Loucy (cell line): ENCODE results near the gene CCNH.

Experiments
- H2AFZ ChIP-seq: fragments of 200-600 bp; sonication (generic); 2 replicates; pipeline ENCODE4 v1.6.0; 2016; ENCODE audit warnings: antibody characterized with exemption, mild to moderate bottlenecking, low read length, moderate library complexity
- H3F3A ChIP-seq: fragments of 200-600 bp; 2 replicates; pipeline ENCODE4 v1.6.0; 2016; ENCODE audit warnings: antibody characterized with exemption, low read depth, mild to moderate bottlenecking
- H3K27me3 ChIP-seq: fragments of 200-600 bp; sonication (generic); 2 replicates; pipeline ENCODE4 v1.6.1; 2014; ENCODE audit warnings: low read length, mild to moderate bottlenecking; ENCODE audit not compliant: insufficient read depth, poor library complexity, severe bottlenecking
- H3K36me3 ChIP-seq: fragments of 200-600 bp; sonication (generic); 2 replicates; pipeline ENCODE4 v1.6.1; 2016; ENCODE audit warnings: low read length; ENCODE audit not compliant: insufficient read depth
- H3K4me1 ChIP-seq: fragments of 200-600 bp; sonication (generic); 2 replicates; pipeline ENCODE4 v1.5.1; 2014; ENCODE audit warnings: low read length, mild to moderate bottlenecking; ENCODE audit not compliant: insufficient read depth, poor library complexity, severe bottlenecking
- H3K4me2 ChIP-seq: fragments of 200-600 bp; sonication (generic); 2 replicates; pipeline ENCODE4 v1.6.0; 2014; ENCODE audit warnings: antibody characterized with exemption, low read length, low read depth, mild to moderate bottlenecking; ENCODE audit not compliant: poor library complexity, severe bottlenecking
- H3K4me3 ChIP-seq: fragments of 200-600 bp; sonication (generic); 2 replicates; pipeline ENCODE4 v1.5.1; 2014; ENCODE audit warnings: low read length, mild to moderate bottlenecking, mixed read lengths; ENCODE audit not compliant: poor library complexity, severe bottlenecking
- H3K79me2 ChIP-seq: fragments of 200-600 bp; sonication (generic); 2 replicates; pipeline ENCODE4 v1.6.1; 2014; ENCODE audit warnings: low read length; ENCODE audit not compliant: insufficient read depth
- H3K9ac ChIP-seq: fragments of 200-600 bp; sonication (generic); 2 replicates; pipeline ENCODE4 v1.6.0; 2014; ENCODE audit warnings: mild to moderate bottlenecking, low read depth, low read length, moderate library complexity; ENCODE audit not compliant: poor library complexity, severe bottlenecking
- H3K9me2 ChIP-seq: fragments of 200-600 bp; sonication (generic); replicated peaks from 2 replicates; pipeline ENCODE4 v1.6.1; 2016; ENCODE audit warnings: low read depth, low read length, mixed read lengths
- H3K9me3 ChIP-seq: fragments of 200-600 bp; sonication (generic); 2 replicates; pipeline ENCODE4 v1.6.1; 2014; ENCODE audit warnings: mild to moderate bottlenecking, antibody characterized with exemption, low read length, low read depth; ENCODE audit not compliant: insufficient read depth
- H4K20me1 ChIP-seq: fragments of 200-600 bp; sonication (generic); 2 replicates; pipeline ENCODE4 v1.6.0; 2014; ENCODE audit warnings: antibody characterized with exemption, low read length, mild to moderate bottlenecking; ENCODE audit not compliant: insufficient read depth, poor library complexity, severe bottlenecking
- EZH2phosphoT487 ChIP-seq: fragments of 200-600 bp; IDR thresholded peaks from 2 replicates; pipeline ENCODE4 v1.6.1; 2018; ENCODE audit warnings: antibody characterized with exemption, mild to moderate bottlenecking, moderate library complexity, borderline replicate concordance
- TF ChIP-seq, protein P1 (sequence below): fragments of 200-600 bp; sonication (generic); conservative IDR thresholded peaks from 2 replicates; pipeline ENCODE4 v1.5.1; 2014; ENCODE audit warnings: mild to moderate bottlenecking, antibody characterized with exemption, low read length

Gene CCNH

DNA sequence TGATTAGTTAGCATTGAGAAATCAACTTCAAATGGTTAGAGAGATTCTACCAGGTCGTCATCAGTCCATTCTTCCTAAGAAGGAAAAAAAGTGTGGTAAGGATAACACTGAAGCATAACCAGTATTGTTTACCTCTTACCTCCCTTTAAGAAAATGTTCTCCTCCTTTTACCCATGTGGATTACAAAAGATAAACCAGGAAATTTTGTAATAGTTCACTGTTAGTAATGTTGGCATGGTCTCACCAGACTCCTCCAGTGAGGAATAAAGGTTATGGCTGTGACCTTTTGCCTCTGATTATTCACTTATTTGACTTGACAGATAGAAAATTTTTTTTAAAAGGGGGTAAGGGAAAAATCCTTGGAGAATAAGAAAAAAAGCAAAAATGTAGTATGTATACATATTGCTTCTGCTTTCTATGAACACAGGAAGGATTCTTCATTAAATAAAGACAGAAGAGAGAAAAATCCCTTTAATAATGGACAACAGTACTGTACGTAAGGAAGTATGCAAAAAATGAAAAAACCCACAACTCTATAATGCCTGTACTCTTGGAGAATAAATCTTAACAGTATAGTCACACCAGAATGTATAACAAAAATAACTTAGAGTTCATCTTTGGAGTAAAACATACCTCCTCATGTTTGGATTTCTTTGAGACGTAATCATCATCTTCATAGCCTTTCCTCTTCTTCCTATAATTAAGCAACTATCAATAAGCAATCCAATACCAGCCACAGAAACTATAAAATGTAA, 18.1 kb downstream of the CCNH start:
- H3K4me1 ChIP-seq, result peaks cover 2% of the 10 kb centered on the region

DNA sequence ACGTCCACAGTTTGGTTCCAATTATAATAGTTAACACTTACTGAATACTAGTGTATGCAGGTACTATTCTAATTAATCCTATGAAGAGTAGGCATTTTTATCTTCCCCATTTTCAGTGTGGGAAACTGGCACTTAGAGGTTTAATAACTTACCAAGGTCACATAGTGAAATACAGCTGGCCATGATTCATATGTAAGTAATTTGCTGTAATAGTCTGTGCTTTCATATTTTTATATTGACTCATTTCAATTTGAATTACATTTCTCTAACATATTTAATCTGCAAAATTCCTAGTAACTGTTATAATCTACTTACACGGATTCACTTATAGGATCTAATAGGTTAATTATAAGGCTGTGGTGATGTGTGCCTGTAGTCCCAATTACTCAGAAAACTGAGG, 19.4 kb downstream of the CCNH start:
- H3K9me2 ChIP-seq, result no peaks in the 10 kb centered on the region
- H3K36me3 ChIP-seq, result peaks cover 92% of the 10 kb centered on the region
- peaks cover 3% of the 10 kb centered on the region for H3K79me2 ChIP-seq
- H3K4me2 ChIP-seq, result no peak overlapping the region
- no peak overlapping the region for H2AFZ ChIP-seq
- H3K27me3 ChIP-seq, result no peaks in the 10 kb centered on the region
- TF ChIP-seq EZH2phosphoT487, result no peak
- TF ChIP-seq, protein P1, sequence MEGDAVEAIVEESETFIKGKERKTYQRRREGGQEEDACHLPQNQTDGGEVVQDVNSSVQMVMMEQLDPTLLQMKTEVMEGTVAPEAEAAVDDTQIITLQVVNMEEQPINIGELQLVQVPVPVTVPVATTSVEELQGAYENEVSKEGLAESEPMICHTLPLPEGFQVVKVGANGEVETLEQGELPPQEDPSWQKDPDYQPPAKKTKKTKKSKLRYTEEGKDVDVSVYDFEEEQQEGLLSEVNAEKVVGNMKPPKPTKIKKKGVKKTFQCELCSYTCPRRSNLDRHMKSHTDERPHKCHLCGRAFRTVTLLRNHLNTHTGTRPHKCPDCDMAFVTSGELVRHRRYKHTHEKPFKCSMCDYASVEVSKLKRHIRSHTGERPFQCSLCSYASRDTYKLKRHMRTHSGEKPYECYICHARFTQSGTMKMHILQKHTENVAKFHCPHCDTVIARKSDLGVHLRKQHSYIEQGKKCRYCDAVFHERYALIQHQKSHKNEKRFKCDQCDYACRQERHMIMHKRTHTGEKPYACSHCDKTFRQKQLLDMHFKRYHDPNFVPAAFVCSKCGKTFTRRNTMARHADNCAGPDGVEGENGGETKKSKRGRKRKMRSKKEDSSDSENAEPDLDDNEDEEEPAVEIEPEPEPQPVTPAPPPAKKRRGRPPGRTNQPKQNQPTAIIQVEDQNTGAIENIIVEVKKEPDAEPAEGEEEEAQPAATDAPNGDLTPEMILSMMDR, result no peak
- H3K4me1 ChIP-seq, result no peaks in the 10 kb centered on the region
- H4K20me1 ChIP-seq, result peaks cover 9% of the 10 kb centered on the region
- H3K9ac ChIP-seq, result no peak overlapping the region
- no peaks in the 10 kb centered on the region for H3F3A ChIP-seq
- H3K9me3 ChIP-seq, result no peaks in the 10 kb centered on the region
- no peak overlapping the region for H3K4me3 ChIP-seq

More for the DNA sequence above, 18.1 kb downstream of the CCNH start:
- Histone ChIP-seq H4K20me1 (peaks cover 12% of the 10 kb centered on the region), H3K9me2 (no peaks in the 10 kb centered on the region), H3K27me3 (no peaks in the 10 kb centered on the region), H3K79me2 (peaks cover 3% of the 10 kb centered on the region), H3K4me2 (no peak overlapping the region), H2AFZ (no peak overlapping the region), H3F3A (no peaks in the 10 kb centered on the region), H3K36me3 (peaks cover 93% of the 10 kb centered on the region), H3K4me3 (no peak overlapping the region), H3K9me3 (no peaks in the 10 kb centered on the region), H3K9ac (no peak overlapping the region)
- no peak for TF ChIP-seq EZH2phosphoT487
- TF ChIP-seq, protein P1, result no peak

DNA sequence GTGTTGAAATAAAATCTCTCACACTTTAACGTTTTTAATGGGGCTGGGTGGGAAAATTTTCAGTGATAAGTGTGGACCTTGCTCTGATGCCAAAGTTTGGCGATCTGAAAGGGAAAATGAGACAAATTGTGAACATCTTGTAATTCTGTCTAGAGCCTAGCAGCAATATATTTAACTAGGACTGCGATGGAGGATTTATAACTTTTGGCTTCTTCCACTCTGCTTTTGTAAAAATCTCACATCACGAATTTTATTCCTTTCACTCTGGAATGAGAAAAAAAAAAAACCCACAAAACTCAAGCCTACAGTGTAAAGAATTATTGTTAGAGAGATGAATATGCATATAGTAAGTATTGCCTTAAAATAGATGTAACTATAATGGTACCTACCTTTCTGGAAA, 19.9 kb downstream of the CCNH start:
- Histone ChIP-seq H3K4me3 (no peak overlapping the region), H2AFZ (no peak overlapping the region), H3K27me3 (no peaks in the 10 kb centered on the region), H3K79me2 (peaks cover 3% of the 10 kb centered on the region), H4K20me1 (peaks cover 4% of the 10 kb centered on the region), H3F3A (no peaks in the 10 kb centered on the region), H3K4me1 (no peaks in the 10 kb centered on the region), H3K36me3 (peaks cover 92% of the 10 kb centered on the region), H3K9ac (no peak overlapping the region), H3K9me3 (no peaks in the 10 kb centered on the region), H3K4me2 (no peak overlapping the region), H3K9me2 (no peaks in the 10 kb centered on the region)
- no peak for TF ChIP-seq EZH2phosphoT487
- TF ChIP-seq, protein P1, result no peak
